T-helper 1 cell (primary cell): ENCODE data around the gene PERM1.
"Not testable (repeated sequence)": the region's sequence is repeated elsewhere in the genome, so short reads cannot be mapped to it uniquely, and the experiment has no call there.

ENCODE experiments used
- DNase-seq, 5 donors: peaks; one replicate each; pipeline ENCODE4 v3.0.0-alpha.2; 2012 to 2020

Gene PERM1

GRCh38 chr1:978069-978834, 3.6 kb downstream of the PERM1 start:
- DNase-seq = no peak

GRCh38 chr1:976791-977190, 5.1 kb downstream of the PERM1 start:
- not testable (repeated sequence) for DNase-seq

- peak in 4 of 5 donors; percentile 46 to 71 (median 56) for DNase-seq
Observed at GRCh38 chr1:975896-976683, 5.8 kb downstream of the PERM1 start.

GRCh38 chr1:975365-975764, 6.5 kb downstream of the PERM1 start:
- no peak for DNase-seq

GRCh38 chr1:974687-975328, 7.1 kb downstream of the PERM1 start:
- no peak for DNase-seq

GRCh38 chr1:974293-974640, 7.6 kb downstream of the PERM1 start:
- no peak for DNase-seq

GRCh38 chr1:973459-974292, 8.2 kb downstream of the PERM1 start:
- no peak for DNase-seq

GRCh38 chr1:972726-973458, 9.0 kb downstream of the PERM1 start:
- no peak for DNase-seq

GRCh38 chr1:971751-972506, 10.0 kb downstream of the PERM1 start:
- DNase-seq = no peak

GRCh38 chr1:970973-971730, 10.7 kb downstream of the PERM1 start:
- no peak for DNase-seq

- DNase-seq = no peak
Observed at GRCh38 chr1:970242-970972, 11.5 kb downstream of the PERM1 start.

- DNase-seq = no peak
Observed at GRCh38 chr1:969260-969855, 12.5 kb downstream of the PERM1 start.

GRCh38 chr1:967466-968343, 14.2 kb downstream of the PERM1 start:
- no peak for DNase-seq

GRCh38 chr1:966704-967300, 15.1 kb downstream of the PERM1 start:
- DNase-seq = peak; percentile 46 to 82 (median 63)

GRCh38 chr1:966135-966703, 15.7 kb downstream of the PERM1 start, which contains the start of gene PLEKHN1:
TSS of gene PLEKHN1 (plus strand) at chr1:966482. CDS start at chr1:966532, 50 bp downstream.
- DNase-seq = peak in 1 of 5 donors; percentile 40

- no peak for DNase-seq
Observed at GRCh38 chr1:965526-966134, 16.3 kb downstream of the PERM1 start.
